DMS79 (cell line): Measurements from ENCODE around the gene CYB561D2.

Source experiments
- DNase-seq: peaks from one replicate; lab custom pipeline; 2025; lab: John Stamatoyannopoulos, UW

The CYB561D2 gene

GRCh38 chr3:50392101-50392715, 41.5 kb downstream of the CYB561D2 start:
- DNase-seq, result no peak

GRCh38 chr3:50393061-50393460, 42.4 kb downstream of the CYB561D2 start:
- DNase-seq, result no peak

DNA sequence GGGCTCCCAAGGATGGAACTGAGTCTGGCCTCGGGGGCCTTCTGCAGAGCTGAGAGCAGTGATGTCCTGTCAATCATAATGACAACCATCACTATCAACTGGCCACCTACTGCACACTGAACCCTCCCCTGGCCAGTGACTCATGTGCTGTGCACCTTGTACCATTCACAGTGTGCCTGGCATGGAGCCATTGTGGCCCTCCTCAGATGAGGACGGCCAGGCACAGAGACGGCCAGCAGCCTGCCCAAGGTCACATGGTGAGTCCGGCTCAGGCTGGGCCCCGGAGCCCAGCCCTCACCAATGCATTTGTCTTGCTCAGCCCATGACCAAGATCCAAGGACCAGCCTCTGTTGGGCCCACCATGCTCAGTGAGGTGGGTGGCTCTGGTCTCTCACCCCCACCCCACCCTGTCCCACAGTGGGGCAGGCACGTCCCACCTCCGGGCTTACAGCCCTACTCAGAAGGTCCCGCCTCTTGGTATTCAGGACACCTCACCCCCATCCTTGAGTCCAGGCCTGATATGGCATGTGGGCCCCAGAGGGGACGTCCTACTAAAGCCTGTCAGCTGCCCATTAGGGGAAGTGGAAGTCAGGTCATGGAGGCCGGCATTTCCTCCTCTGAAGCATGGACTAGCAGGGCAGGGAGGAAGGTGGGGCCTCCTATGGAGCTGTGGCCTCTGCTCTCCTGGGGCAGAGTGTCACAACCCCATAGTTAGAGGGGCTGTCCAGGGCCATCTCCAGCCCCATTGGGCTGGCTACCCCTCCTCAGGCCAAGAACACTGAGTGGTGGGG, 44.6 kb downstream of the CYB561D2 start:
- DNase-seq, result no peak

DNA sequence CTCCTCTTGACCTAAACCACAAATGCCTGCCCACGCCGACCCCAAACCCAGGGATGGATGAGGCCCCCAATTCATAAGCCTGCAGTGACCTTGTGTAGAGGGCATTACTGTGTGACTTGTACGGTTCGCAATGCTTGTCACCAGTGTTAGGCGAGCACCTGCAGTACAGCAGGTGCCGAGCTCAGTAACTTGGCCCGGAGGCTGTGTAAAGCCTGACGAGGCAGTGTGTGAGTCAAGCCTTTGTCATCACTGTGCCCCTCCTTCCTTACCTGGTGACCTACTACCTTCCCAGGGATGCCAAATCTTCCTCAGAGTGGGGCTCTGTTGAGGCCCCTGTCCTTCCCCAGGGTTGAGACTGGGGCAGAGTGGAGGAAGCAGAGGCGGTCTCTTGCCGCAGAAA, 45.8 kb downstream of the CYB561D2 start:
- no peak for DNase-seq

DNA sequence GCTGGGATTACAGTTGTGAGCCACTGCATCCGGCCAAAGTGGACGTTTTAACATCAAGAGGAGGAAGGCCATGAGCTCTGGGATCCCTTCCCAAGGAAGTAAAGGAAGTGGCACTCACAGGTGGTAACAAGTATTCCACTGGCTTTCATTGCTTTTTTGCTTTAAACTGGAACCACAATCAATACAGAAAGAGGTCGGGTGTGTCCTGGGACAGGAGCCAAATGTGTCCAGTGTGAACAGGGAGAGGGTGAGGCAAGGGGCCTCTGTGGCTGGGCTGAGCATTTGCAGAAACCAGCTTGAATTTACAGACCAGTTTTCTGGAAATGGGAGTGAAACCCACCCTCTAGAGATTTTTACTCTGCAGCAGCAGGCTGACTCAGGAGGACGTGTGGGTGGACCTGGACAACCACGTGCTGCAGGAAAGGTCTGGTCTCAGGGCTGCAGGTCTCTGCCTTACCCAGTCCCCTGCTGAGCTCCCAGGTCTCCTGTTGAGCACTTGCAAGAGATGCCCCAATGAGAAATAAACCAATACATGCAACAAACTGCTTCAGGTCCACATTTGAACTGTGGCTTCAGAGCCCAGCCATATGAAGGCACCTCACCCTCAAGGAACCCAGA, 51.4 kb downstream of the CYB561D2 start:
- DNase-seq, result peak; percentile 18
